ENCODE measurements around the gene PPM1A. TPM values are rescaled to one million over a fixed set of nuclear protein-coding genes. Genes with fewer than 3 reads are reported as not detected.

Gene PPM1A
- polyA plus RNA-seq (2013, experiment 1 of 2; ENCODE audit: insufficient read length) = 32.0 TPM
- 32.3 TPM for polyA plus RNA-seq (2013, experiment 2 of 2; ENCODE audit: insufficient read length)

DNA sequence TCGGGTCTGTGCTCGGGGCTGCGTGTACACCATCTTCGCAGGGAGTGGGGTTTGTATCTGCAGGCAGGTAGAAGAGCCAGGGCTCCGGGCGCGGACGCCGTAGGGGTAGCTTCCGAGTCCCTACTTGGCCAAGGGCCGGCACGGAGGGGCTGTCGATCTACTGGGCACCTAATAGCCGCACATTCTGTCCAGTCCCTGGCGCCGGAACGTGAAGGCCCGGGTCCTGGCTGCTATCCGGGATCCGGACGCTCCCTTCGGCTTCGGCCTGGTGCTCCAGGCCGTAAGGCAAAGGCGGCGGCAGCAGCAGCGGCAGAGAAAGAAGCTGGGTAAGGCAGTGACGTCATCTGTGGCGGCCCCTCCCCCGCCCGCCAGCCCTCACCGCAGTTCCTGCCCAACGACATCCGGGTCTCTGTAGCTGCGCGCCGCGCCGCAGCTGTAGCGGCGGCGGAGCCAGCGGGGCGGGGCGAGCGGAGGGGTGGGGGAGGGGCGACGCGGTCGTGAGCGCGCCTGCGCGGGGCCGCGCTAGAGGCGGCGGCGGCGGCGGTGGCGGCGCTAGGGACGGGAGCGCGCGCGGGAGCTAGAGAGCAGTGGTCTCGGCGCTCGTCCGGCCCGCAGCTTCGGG is at the start of gene PPM1A:
Gene PPM1A (plus strand): TSS at position 525 of the 622 bp plus-strand sequence. CDS start 33,483 bp downstream, outside the sequence.
- DNase-seq = peak; percentile 96

DNA sequence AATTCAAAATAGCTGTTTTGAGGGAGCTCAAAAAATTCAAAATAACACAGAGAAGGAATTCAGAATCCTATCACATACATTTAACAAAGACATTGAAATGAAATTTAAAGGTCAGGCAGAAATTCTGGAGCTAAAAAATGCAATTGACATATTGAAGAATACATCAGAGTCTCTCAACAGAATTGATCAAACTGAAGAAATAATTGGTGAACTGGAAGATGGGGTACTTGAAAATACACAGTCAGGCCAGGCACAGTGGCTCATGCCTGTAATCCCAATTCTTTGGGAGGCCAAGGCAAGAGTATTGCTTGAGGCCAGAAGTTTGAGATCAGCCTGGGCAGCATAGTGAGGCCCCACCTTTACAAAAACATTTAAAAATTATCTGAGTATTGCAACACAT is 49.7 kb upstream of the PPM1A start:
- DNase-seq = no peak

DNA sequence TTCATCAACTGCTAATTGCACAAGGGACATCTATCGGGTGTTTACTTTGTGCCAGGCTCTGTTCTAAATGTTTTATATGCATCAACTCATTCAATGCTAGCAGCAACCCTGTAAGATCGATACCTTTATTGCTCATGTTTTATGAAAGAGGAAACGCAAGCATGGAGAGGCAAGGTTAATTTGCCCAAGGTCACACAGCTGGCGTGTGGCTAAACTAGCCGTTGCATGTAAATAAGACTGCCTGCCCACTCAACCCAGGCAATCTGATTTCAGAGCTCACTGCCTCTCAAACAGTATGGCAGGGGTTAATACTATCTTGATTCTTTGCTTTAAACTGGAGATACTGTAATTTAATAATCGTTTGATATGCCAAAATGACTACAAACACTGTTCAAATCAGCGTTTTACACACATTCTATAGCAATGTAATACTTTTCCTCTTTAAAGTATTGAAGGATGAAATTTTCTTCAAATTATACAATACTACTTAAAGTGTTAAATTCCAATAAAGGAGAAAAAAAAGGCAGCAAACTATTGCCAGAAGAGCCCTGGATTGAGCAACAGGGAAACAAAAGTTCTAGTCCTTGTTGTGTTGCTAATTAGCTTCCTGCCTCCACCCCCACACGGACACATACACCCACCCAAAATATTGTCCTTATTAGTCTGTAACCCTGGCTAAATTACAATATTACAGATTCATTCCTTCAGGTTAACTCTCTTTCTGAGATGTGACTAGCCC is 44.7 kb upstream of the PPM1A start:
- DNase-seq = no peak

DNA sequence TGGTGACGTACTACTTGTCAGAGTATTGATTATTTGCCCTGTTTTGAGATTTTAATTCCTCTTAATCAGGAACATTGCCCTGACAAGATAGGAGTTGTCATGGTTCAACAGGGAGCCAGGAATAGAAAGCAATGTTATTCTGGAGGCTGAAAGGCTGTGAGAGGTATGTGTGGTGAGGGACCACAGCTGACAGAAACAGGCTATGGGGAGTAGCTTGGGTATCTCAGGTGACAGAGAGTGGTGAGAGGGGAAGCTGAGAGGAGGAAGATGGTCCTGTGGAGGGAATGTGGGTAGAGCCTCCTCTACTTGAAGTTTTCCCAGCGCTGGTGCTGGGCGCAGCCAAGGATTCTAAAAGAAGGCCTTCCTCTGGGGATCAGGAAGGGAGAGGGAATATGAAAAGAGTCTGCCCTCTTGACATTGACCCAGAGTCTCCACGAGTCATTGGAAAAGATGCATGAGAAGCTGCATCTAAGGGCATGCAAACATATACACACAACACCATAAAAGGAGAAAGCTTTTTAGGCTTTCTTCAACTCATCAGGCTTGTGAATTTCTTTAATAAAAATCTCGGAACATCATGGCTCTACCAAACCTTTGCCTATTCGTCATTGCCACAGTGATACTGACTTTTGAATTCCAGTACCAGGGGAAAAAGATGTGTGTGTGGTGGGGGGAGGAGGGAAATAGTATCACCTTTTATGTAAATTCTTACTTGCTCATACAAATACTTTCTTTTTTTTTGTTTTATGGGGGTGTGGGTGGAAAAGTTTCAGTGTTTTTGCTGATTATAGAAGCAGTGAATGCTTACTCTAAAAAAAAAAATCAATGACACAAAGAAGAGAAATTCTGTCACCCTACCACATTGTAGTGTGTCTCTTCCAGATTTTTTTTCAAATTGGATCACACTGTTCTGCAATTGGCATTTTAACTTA is 43.9 kb upstream of the PPM1A start:
- DNase-seq = no peak

DNA sequence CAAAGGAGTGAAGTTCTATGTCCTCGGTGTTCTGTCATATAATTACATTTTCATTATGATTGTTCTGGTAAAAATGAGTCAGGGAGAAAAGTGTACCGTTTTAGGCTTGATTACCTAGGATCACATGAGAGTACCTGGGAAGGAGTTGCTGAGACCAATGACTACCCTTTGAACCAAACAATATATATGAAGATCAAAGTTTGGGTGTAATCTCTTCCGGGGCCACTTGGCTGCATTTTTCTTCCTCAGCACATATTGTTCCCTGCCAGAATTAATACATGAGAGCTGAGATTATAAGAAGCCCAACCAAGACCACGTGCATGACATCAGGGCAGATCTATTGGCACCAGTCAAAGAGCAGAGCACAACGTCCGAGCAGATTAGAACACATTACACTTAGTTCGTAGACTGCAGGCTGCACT is 42.8 kb upstream of the PPM1A start:
- no peak for DNase-seq

DNA sequence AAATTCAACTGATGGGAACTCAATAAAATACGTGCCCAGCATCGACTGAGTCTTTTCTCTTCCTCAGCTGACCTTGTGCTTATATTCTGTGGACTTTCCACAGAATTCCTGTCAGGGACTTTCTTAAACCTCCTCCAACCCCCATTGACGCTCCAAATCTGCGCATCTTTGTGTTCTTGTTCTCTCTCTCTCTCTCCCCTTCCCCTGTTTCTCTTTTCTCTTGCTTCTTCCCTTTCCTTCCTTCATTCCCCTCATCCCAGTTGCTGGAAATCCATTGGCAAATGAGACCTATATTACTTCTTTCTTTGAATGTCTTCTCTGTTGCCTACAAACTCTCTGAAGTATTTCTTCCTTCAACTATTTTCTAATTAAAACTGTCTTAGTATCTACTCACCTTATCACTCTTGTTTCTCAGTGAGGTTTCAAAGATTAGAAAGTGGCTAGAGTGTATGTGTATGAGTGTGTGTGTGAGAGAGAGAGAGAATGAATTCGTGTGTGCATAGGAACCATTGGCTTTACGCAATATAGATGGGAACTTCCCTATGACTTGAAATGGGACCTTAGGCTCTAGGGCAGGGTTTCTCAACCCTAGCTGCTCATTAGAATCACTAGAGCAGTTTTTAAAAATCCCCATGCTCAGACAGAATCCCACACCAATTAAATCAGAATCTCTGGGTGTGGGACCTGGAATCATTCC is 42.0 kb upstream of the PPM1A start:
- DNase-seq = no peak

DNA sequence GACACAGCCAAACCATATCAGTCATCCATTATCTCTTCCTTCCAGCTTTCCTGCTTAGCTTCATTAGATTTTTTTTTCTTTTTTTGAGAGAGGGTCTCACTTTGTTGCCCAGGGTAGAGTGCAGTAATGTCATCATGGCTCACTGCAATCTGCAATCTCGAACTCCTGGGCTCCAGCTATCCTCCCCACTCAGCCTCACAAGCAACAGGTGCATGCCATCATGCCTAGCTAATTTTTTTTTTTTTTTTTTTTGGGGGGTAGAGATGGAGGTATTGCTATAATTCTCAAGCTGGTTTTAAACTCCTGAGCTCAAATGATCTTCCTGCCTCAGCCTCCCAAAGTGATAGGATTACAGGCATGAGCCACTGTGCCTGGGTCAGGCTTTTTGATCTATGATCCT is 38.3 kb upstream of the PPM1A start:
- DNase-seq = no peak

DNA sequence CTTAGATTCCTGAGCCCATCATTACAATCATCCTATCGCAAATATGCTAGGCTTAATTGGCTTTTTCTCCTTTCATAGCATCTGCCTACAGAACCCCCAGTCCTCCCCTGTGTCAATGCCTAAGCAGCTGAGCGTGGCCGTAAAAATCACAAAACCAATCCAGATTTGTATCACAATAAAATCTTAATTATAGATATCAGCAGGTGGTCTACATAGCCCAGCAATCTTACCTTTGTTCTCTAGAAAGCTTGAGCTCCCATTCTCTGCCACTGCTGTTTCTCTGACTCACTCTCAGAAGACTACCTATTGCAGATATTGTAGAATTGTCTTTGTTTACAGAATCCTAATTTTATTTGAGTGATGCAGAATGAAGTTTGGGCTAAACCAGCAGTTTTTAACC is 37.9 kb upstream of the PPM1A start:
- no peak for DNase-seq

DNA sequence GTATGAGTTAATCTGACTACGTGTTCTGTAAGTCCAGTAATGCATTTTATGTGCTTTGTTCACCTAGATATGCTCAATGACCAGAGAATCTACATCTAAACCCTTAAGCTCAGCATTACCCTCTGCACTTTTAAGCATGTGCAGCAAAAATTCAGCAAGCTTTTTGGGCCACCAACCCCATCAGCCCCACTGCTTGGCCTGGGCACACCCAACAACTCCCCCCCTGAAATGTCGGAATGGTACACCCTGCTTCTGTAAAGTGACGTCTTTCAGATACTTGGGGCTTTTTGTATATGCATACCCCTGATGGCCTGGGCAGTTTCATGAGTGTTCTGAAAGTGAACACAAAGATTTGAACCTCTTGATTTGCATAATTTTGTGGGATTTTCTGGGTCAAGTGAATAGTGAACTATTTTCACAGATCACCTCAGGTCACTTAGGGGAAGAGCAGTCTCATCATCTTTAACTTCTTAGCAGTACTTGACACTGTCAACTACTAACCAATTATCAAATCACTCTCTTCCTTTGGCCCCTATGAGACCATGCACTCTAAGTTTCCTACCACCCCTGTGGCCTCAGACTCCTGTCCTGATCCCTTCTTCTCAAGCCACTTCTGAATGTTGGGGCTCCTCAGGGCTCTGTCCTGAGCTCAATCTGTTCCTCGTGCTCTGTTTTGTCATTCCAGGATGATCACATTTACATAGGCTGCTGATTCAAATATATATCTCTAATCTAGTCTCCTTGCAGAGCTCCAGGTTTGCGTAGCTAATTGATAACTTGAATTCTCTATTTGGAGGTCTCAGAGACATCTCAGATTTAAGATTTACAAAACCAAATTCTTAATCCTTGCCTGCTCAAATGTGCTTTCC is 36.3 kb upstream of the PPM1A start:
- no peak for DNase-seq

DNA sequence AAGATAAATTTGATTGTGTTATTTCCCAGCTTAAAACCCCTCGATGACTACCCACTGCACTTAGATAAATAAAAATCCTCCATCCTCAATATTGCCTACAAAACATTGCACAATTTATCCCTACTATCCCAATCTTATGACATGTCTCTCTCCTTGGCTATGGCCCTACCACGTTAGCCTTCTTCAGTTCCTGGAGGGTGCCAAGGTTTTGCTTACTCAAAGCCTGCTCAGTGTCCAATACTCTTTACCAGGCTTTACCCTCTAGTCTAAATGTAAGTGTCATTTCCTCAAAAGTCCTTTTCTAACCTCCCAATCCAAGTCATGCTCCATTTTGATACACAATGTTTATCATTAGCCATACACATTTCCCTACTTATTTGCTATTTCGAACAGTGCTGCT is 35.0 kb upstream of the PPM1A start:
- no peak for DNase-seq

DNA sequence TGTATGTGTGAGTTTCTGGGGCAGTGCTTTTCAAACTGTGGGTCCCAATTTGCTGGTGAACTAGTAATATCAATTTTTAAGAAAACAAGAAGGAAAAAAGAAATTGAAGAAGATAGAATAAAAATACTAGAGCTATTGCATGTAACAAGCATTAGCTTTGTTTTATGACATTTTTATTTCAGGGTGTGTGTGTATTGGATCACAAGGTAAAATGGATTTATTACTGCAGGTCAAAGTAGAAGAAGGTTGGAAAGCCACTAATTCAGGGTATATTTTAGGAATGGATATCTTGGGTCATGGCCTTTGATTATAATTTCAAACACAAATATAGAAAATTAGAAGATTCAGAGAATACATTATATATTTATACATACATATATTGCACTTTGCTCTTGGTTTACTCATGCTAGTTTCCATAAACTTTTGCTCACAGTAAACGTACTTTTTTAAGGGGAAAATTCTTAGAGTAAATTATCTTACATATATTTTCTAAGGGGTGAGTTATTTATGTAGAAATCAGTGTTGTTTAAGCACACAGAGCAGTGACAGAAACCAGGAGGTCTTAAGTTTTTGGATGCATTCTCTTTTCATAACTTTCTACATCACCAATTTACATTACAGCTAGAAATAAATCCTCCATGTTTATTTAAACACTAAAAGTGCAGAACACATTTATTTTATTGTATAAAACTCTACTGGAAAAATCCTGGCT is 34.5 kb upstream of the PPM1A start:
- no peak for DNase-seq

DNA sequence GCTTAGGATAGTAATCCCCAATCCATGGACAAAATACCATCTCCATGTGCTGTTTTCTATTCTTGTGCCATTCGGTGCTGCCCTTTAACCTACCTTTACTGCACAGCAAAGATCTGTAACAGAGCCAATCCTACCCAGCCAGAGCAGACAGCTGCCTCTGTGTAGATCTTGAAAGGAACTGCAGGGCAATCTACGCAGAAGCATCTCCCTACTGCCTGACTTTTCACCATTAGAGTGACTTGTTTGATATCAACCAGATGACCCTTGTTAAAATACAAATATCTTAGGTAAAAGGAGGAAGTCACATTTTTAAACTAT is 33.9 kb upstream of the PPM1A start:
- DNase-seq = no peak

DNA sequence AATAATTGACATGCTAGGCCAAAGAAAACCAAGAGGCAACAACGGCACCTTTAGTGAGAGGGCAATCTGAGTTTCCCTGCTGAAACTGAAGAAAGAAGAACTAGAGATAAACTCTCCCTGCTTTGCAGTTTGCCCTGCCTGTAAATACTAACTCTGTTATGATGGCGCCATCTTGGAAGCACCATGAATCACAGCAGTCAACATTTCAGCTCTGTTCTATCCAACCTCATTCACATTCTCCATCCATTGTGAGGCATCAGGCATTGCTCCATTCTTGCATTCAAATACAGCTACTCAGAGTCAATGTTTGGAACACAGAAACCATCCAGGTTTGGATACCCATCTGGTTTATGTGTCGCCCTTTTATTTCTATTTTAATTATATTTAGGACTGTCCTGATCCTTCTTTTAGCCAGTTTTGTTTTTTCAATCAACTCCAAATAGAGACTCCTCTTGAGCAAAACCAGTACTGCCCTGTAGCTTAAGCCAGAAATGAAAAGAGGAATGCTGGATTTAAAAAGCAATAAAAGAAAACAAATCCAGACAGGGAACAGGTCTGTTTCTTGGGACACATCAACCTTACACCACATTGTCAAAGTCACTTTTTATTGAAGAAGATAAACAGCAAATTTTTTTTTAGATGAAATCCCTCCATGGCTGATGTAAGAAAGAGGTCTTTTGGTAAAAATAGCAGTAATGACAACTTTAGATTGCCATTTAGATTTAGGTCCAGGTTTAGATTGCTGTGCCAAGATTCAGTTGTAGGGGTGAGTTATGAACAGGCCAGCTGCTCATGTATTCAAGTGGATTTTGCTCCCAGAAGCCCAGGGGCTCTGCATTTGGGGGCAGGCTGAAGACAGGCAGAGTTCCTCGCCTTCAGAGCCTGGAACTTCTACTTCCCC is 33.3 kb upstream of the PPM1A start:
- DNase-seq = no peak

DNA sequence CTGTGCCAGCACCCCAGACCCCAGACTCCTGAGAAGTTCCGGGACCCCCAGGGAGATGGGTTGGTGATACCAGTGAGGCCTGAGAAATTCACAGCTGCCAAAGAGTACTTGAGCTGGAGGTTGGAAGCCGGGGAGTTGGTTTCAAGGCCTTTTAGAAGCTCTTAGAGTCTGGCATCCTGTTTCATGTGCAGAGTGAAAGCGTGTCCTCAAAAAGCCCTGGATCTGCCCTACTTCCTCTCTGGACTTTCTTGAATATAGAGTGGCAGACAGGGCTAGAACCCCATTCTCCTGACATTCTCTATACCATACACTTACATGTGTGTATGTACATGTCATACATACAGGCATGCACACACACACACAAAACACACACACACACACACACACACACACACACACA is 31.3 kb upstream of the PPM1A start:
- DNase-seq = no peak

DNA sequence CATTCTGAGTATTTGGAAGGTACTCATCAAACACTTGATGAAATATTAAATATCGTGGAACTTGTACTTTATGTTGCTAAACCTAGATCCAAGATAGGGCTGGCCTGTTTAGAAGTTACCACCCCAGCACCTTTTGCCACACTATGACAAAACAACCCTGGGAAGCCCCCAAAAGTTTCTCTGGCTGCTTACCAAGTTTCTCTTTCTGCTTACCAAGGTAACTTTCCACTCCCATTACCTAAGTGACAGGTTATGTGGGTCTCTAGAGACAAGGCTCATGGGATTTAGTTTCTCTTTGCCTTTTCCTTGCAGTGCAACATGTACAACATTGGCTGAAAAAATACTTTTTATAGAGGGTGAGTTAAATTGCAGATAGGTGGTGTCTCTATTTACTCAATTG is 28.9 kb upstream of the PPM1A start:
- DNase-seq = no peak

DNA sequence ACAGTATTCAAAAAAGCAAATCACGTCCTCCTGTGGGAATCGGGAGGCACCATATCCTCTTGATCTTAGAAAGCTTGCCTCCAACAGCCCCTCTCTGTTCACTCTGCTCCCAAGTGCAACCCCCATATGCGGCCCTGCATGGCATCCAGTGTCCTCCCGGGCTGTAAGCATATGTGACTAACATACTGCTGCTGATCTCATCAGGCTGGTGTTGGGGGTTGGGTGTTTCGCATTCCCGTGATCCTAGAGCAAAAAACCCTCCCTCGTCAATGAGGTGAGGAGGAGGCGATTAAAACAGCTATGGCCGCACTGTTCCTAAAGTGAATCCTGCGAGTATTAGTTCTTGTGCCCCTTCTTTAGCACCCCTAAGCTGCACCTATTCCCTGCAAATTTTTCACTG is 28.1 kb upstream of the PPM1A start:
- no peak for DNase-seq

DNA sequence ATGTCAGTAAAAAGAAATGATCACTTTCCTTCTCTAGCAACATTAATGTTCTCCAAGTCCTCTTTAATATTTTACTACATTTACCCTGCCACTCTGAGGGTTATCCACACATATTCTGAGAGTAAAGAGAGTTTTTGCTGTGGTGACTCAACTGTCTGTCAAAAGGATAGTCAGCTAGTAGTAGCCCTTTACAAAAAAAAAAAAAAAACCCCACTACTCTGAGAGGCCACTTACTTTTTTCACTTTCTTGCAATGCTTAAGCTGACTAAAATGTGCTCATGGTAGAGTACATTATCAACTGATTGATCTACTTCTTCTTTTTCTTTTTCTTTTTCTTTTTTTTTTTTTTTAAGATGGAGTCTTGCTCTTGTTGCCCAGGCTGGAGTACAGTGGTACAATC is 27.6 kb upstream of the PPM1A start:
- DNase-seq = no peak

DNA sequence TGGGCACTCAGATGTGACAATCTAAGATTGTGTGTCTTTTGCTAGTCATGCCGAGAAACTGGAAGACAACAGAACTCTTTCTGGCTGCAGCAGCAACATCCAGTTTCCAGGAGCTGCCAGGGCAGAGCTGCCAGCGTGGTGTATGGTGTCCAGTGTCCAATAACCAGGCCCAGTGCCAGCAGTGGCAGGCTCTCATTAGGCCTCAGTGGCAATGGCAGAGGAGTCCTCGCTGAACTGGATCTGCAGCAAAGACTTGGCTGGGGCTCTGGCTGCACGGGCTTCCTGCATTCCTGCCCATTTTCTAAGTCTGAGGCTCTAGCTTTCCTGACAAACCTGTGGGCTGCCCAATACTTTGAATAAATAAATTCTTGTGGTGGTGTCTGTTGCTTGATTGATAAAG is 26.2 kb upstream of the PPM1A start:
- DNase-seq = no peak

DNA sequence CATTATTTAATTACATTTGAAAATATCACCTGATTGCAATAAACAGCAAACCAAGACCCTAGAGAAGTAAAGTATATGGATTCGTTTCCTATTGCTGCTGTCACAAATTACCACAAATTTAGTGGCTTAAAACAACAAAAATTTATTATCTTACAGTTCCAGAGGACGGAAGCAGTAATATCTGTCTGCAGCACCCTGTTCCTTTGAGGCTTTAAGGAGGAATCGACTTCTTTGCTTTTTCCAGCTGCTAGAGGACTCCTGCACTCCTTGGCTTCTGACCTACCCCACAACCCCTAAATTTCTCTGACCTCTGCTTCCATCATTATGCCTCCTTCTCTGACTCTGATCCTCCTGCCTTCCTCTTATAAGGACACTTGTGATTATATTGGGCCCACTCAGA is 23.8 kb upstream of the PPM1A start:
- no peak for DNase-seq

DNA sequence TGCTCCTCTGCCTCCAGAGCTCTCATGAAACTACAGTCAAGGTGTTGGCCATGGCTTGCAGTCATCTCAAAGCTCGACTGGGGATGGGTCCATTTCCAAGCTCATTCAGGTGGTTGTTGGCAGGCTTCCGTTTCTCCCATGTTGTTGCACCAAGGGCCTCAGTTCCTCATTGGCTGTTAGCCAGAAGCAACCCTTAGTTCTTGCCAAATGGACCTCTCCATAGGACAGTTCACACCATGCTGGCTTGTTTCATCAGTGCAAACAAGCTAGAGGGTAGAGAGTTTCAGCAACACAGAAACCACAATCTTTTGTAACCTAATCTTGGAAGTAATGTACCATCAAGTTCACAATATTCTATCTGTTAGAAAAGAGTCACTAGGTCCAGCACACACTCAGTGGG is 22.7 kb upstream of the PPM1A start:
- no peak for DNase-seq
